ENCODE data around the gene GRID1.
"Not testable (repeated sequence)": the region's sequence is repeated elsewhere in the genome, so short reads cannot be mapped to it uniquely, and the experiment has no call there.

The GRID1 gene

GRCh38 chr10:85720931-85721590 lies 645.5 kb downstream of the GRID1 start:
- no peak for DNase-seq (ENCODE audit: low read depth in 2 of 2)

- DNase-seq (ENCODE audit: low read depth in 2 of 2) = no peak
Observed at GRCh38 chr10:85719408-85719807, 647.2 kb downstream of the GRID1 start.

GRCh38 chr10:85713885-85714284 lies 652.7 kb downstream of the GRID1 start:
- DNase-seq (ENCODE audit: low read depth in 2 of 2) = no peak

- no peak for DNase-seq (ENCODE audit: low read depth in 2 of 2)
Observed at GRCh38 chr10:85702768-85703167, 663.8 kb downstream of the GRID1 start.

GRCh38 chr10:85699066-85699465 lies 667.5 kb downstream of the GRID1 start:
- DNase-seq (ENCODE audit: low read depth in 2 of 2) = not testable (repeated sequence)

GRCh38 chr10:85696893-85697292 lies 669.7 kb downstream of the GRID1 start:
- no peak for DNase-seq (ENCODE audit: low read depth in 2 of 2)

- DNase-seq (ENCODE audit: low read depth in 2 of 2) = no peak
Observed at GRCh38 chr10:85682621-85683020, 684.0 kb downstream of the GRID1 start.

GRCh38 chr10:85679710-85680109 lies 686.9 kb downstream of the GRID1 start:
- no peak for DNase-seq (ENCODE audit: low read depth in 2 of 2)

GRCh38 chr10:85679061-85679460 lies 687.5 kb downstream of the GRID1 start:
- no peak for DNase-seq (ENCODE audit: low read depth in 2 of 2)

GRCh38 chr10:85674851-85675250 lies 691.7 kb downstream of the GRID1 start:
- no peak for DNase-seq (ENCODE audit: low read depth in 2 of 2)

- no peak for DNase-seq (ENCODE audit: low read depth in 2 of 2)
Observed at GRCh38 chr10:85673270-85673669, 693.3 kb downstream of the GRID1 start.

- DNase-seq (ENCODE audit: low read depth in 2 of 2) = no peak
Observed at GRCh38 chr10:85671530-85671929, 695.1 kb downstream of the GRID1 start.

GRCh38 chr10:85668522-85668921 lies 698.1 kb downstream of the GRID1 start:
- no peak for DNase-seq (ENCODE audit: low read depth in 2 of 2)

- DNase-seq (ENCODE audit: low read depth in 2 of 2) = no peak
Observed at GRCh38 chr10:85667638-85668233, 698.9 kb downstream of the GRID1 start.

- DNase-seq (ENCODE audit: low read depth in 2 of 2) = no peak
Observed at GRCh38 chr10:85666987-85667386, 699.6 kb downstream of the GRID1 start.

- DNase-seq (ENCODE audit: low read depth in 2 of 2) = no peak
Observed at GRCh38 chr10:85666102-85666501, 700.5 kb downstream of the GRID1 start.

GRCh38 chr10:85665681-85666080 lies 700.9 kb downstream of the GRID1 start:
- no peak for DNase-seq (ENCODE audit: low read depth in 2 of 2)

- DNase-seq (ENCODE audit: low read depth in 2 of 2) = no peak
Observed at GRCh38 chr10:85665078-85665477, 701.5 kb downstream of the GRID1 start.

- no peak for DNase-seq (ENCODE audit: low read depth in 2 of 2)
Observed at GRCh38 chr10:85661123-85661522, 705.5 kb downstream of the GRID1 start.

- DNase-seq (ENCODE audit: low read depth in 2 of 2) = no peak
Observed at GRCh38 chr10:85659331-85659730, 707.3 kb downstream of the GRID1 start.

- DNase-seq (ENCODE audit: low read depth in 2 of 2) = no peak
Observed at GRCh38 chr10:85658518-85658917, 708.1 kb downstream of the GRID1 start.

GRCh38 chr10:85657476-85658113 lies 709.0 kb downstream of the GRID1 start:
- no peak for DNase-seq (ENCODE audit: low read depth in 2 of 2)

- DNase-seq (ENCODE audit: low read depth in 2 of 2) = no peak
Observed at GRCh38 chr10:85655411-85655810, 711.2 kb downstream of the GRID1 start.

Data from activated CD8-positive, alpha-beta memory T cell treated with anti-CD3 and anti-CD28 coated beads for 4 hours (primary cell).